Mucosa of rectum (tissue), 2 donors: ENCODE measurements around the gene RNF214.
A peak's percentile ranks its signal among the peaks of the same experiment; 100 is the strongest.
"Not testable (repeated sequence)": the region's sequence is repeated elsewhere in the genome, so short reads cannot be mapped to it uniquely, and the experiment has no call there.

ENCODE experiments used
- H3K27ac ChIP-seq, 2 donors: one replicate each; pipeline ENCODE4 v1.7.0; 2013; ENCODE audit warnings: inconsistent platforms in 2 of 2, low read depth in 2 of 2, low read length in 2 of 2
- H3K27me3 ChIP-seq, 2 donors: one replicate each; pipeline ENCODE4 v1.7.0; 2013; ENCODE audit warnings: low read length in 2 of 2; ENCODE audit not compliant: control insufficient read depth in 2 of 2, insufficient read depth in 2 of 2
- H3K36me3 ChIP-seq, 2 donors: one replicate each; pipeline ENCODE4 v1.7.0; 2013; ENCODE audit warnings: low read length in 2 of 2; ENCODE audit not compliant: control insufficient read depth in 2 of 2, insufficient read depth in 2 of 2
- H3K4me1 ChIP-seq, 2 donors: one replicate each; pipeline ENCODE4 v1.7.0; 2013; ENCODE audit warnings: low read length in 2 of 2, mild to moderate bottlenecking in 1 of 2; ENCODE audit not compliant: control insufficient read depth in 2 of 2, insufficient read depth in 2 of 2
- H3K4me3 ChIP-seq, 2 donors: one replicate each; pipeline ENCODE4 v1.7.0; 2013; ENCODE audit warnings: low read length in 2 of 2
- H3K9ac ChIP-seq, 2 donors: one replicate each; pipeline ENCODE4 v1.7.0; 2013; ENCODE audit warnings: low read length in 2 of 2, low read depth in 1 of 2, mild to moderate bottlenecking in 1 of 2
- H3K9me3 ChIP-seq, 2 donors: one replicate each; pipeline ENCODE4 v1.7.0; 2013; ENCODE audit warnings: low read length in 2 of 2; ENCODE audit not compliant: control insufficient read depth in 2 of 2
- donor health status: healthy.
- donor health status: Normal muscosa, but diverticular disease.

RNF214 gene

DNA sequence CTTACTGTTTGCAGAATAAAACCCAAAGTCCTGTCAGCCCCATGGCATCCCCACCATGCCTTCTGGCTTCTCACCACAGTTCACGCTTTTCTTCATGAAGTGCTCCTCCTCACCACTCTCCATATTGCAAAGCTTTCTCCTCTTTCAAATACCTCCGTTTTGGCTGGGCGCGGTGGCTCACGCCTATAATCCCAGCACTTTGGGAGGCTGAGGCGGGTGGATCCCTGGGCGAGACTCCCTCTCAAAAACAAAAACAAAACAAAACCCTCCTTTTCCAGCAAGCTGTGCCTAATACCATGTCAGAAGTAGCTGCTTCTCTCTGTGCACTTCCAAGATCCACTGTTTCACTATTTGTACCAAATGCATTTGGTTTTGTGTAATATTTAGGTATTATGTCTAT is 76.8 kb downstream of the RNF214 start:
- no peaks in the 10 kb centered on the region for H3K9me3 ChIP-seq
- no peaks in the 10 kb centered on the region for H3K27me3 ChIP-seq
- H3K36me3 ChIP-seq: no peaks in the 10 kb centered on the region
- no peaks in the 10 kb centered on the region for H3K4me1 ChIP-seq
- no peak overlapping the region for H3K27ac ChIP-seq
- no peak overlapping the region for H3K4me3 ChIP-seq
- H3K9ac ChIP-seq: no peak overlapping the region

DNA sequence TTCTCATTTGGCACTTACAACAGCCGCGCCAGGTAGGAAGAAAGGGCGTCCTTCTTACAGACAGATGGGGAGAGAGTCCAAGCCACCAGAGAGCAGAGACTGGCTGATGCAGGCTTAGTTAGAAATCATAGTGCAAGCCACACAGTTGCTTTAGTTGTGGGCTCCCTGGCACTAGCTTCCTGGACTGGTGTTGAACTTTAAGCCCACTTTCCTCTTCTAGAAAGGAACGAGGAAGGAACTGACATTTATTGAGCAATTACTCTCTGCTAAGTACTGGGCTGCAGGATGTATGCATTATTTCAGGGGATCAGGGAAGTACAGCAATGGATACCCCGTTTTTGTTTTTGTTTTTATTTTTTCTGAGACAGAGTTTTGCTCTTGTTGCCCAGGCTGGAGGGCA is 80.6 kb downstream of the RNF214 start:
- Histone ChIP-seq H3K9me3 (no peaks in the 10 kb centered on the region), H3K27me3 (no peaks in the 10 kb centered on the region), H3K4me1 (peaks cover 10 to 15% of the 10 kb centered on the region in 2 donors), H3K9ac (no peak overlapping the region), H3K36me3 (no peaks in the 10 kb centered on the region), H3K4me3 (no peak overlapping the region), H3K27ac (no peak overlapping the region)

DNA sequence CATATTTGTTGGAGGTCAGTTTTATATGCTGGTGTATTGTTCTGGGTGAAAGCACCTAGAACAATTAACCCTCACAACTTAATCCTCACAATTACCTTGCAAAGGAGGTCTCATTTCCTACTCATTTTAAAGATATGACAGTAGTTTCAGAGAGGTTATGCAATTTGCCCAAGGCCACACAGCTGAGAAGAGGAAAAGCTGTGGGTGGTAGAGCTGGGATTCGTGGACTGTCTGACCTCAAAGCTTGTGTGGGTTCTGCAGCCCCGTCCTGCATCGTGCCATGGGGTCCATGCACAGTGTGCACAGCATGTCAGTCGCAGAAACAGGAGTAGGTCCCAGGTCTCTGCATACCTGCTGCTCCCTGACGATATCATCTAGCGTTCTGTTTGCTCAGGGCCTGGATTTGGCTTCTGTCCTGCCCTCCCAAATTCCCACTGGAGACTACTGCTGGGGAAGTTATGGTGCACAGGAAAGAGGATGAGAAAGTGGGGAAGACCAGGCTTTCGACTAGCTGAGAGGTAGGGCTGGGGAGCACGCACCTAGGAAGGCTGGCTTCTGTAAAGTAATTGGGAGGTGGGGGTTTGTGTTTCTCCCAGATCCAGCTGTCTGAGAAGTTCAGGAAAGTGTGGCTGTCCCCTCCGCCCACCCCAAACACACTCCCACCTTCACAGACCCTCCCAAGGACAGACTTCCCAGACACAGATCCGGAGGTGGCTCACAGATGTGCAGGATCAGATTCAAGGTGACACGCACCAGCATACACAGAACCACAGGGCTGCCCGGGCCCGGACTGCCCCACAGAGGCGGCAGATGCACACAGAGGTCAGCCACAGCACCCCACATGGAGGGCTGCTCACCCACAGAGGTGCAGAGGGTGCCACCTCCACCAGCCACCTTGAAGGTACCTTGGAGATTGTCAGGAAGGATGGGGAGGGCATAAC is 81.6 kb downstream of the RNF214 start:
- H3K27ac ChIP-seq: no peak overlapping the region
- peaks cover 10 to 15% of the 10 kb centered on the region in 2 donors for H3K4me1 ChIP-seq
- no peaks in the 10 kb centered on the region for H3K27me3 ChIP-seq
- H3K4me3 ChIP-seq: no peak overlapping the region
- H3K9ac ChIP-seq: no peak overlapping the region
- no peaks in the 10 kb centered on the region for H3K36me3 ChIP-seq
- no peaks in the 10 kb centered on the region for H3K9me3 ChIP-seq

DNA sequence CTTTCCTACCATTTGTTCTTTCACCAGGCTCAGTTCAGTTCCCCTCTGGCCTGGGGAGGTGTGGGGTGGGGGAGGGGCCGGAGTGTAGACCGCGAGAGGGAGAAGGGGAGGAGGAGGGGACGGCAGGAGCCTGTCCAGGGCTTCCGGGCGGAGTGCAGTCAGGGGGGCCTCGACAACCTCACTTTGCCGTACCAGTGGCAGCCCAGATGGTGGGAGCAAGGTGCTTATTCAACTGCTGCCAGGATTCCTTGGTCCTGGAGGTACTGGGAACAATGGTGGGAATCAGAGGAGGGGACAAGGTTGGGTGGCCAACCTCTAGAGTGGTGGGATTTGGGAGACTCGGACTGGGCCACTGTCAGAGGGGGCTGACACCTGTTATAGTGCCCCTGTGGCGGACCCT is 82.4 kb downstream of the RNF214 start:
- peaks cover 10 to 15% of the 10 kb centered on the region in 2 donors for H3K4me1 ChIP-seq
- peak overlapping the region; percentile 64 to 68 for H3K4me3 ChIP-seq
- H3K27ac ChIP-seq: no peak overlapping the region
- no peak overlapping the region for H3K9ac ChIP-seq
- no peaks in the 10 kb centered on the region for H3K36me3 ChIP-seq
- H3K27me3 ChIP-seq: no peaks in the 10 kb centered on the region
- H3K9me3 ChIP-seq: no peaks in the 10 kb centered on the region

DNA sequence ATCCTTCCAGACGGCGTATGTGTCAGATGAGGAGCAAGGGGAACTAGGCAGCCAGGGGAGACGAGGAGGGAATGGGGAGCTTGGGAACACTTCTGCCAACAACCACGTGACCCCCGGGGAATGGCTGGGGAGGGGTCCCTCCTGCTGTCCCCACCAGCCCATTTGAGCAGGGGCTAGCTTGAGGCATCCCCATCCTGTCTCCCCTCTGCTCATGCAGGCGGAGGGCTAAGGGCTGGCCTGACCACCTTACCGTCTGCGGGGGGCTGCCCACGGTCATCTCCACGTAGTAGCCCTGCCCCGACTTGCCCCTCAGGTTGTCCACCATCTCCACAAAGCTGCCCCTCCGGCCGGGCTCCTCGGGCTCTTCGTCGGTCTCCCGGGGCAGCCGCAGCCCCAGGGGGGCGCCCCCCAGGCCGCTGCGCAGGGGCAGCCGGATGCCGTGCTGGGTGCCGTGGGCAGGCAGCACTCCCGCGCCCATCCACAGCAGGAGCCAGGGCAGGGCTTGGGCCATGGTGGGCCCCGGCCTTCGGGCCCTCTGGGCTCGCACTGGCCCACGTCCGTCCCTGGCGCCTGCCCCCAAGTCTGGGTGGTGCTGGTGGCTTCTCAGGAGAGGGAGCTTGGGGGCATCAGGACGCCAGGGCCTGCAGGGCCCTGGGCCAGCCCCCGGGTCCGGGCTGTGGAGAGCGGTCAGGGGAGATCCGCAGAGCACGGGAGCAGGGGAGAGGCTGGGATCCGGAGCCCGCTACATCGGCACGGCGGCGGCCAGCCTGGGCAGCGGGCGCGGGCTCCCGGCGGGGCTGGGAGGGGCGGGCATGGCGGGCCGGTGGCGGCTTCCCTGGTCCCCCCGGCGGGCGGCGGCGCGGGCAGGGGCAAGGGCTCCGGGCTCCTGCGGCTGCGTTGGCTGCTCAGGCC is 83.1 kb downstream of the RNF214 start:
- no peaks in the 10 kb centered on the region for H3K36me3 ChIP-seq
- peak overlapping the region; percentile 41 to 64 for H3K9ac ChIP-seq
- H3K27ac ChIP-seq: no peak overlapping the region

DNA sequence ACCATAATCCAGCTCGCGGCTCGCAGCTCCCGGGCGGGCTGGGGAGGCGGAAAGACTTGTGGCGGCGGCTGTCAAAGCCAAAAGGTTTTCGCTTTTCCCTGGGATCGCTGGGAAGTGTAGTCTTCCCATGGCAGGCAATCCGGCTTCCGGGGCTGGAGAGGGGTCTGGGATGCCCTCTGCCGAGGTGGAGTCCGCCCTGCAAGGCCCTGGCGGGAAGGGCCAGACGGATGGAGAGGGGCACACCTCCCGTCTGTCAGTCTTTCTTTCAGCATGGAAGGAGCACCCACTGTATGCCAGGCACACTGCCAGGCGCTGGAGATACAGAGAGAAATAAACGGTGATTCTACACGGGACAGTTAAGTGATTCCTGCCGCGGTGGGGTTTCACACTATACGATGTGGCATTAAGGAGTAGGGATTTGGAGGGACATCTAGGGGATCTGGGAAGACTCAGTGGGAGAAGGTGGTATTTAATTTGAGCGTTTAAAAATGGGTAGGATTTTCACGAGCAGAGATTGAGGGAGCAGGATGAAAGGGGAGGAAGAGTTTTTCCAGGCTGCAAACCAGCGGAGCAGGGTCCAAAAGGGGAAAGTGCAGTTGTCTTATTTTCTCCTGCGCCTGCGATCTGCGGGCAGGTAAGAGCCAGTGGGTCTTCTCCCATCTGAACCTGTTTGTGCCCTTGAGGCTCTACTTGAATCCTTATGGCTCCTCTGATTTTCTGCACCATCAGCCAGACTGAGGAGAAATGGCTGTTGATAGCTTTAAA is 83.9 kb downstream of the RNF214 start, which contains the start of gene BACE1:
BACE1 (minus strand) TSS at position 60 of the 765 bp plus-strand sequence. CDS start 461 bp downstream, outside the sequence.
- Histone ChIP-seq H3K9ac (peak within 1 kb of the TSS; percentile 41 to 64), H3K27me3 (no peaks in the 10 kb centered on the region), H3K36me3 (no peaks in the 10 kb centered on the region), H3K9me3 (no peaks in the 10 kb centered on the region), H3K4me3 (peak within 1 kb of the TSS; percentile 64 to 79), H3K27ac (no peak within 1 kb of the TSS), H3K4me1 (peaks cover 10 to 15% of the 10 kb centered on the region in 2 donors)

More for the DNA sequence above, 83.1 kb downstream of the RNF214 start:
- Histone ChIP-seq H3K9me3 (no peaks in the 10 kb centered on the region), H3K4me1 (peaks cover 10 to 15% of the 10 kb centered on the region in 2 donors), H3K27me3 (no peaks in the 10 kb centered on the region), H3K4me3 (peak overlapping the region; percentile 64 to 79)

DNA sequence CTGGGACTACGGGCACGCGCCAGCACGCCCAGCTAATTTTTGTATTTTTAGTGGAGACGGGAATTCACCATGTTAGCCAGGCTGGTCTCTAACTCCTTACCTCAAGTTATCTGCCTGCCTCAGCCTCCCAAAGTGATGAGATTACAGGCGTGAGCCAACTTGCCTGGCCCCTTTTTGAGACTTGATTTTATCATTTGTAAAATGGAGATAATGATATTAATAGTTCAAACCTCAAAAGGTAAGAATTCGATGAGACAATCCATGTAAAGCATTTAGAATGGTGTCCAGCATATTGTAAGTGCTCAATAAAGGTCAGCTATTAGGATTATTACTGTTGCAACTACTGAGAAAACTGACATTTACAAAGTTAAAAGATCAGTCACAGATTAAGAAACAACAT is 86.3 kb downstream of the RNF214 start:
- Histone ChIP-seq H3K27ac (no peak overlapping the region), H3K36me3 (no peaks in the 10 kb centered on the region), H3K4me3 (no peak overlapping the region), H3K27me3 (no peaks in the 10 kb centered on the region), H3K4me1 (peaks cover 10 to 15% of the 10 kb centered on the region in 2 donors), H3K9ac (no peak overlapping the region), H3K9me3 (no peaks in the 10 kb centered on the region)

DNA sequence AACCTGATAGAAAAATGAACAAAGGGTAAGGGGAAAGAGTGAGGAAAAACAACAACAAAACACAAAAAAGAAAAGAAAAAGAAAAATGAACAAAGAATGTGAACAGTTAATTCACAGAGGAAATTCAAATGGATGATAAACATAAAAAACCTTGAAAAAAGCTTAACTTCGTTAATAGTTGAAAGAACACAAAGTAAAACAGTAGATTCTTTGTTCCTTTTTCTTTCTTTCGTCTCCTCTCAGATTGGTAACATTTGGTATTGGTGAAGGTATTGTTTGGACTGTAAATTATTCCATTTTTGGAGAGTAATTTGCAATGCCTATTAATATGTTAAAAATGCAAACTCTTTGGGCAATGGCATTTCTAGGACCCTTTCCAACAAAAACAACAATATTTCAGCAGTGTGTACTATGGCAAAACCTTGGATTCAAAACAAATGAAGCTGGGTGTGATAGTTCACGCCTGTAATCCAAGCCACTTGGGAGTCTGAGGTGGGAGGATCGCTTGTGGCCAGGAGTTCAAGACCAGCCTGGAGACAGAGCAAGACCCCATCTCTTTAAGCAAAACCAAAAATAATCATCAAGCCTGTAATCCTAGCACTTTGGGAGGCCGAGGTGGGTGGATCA is 86.9 kb downstream of the RNF214 start:
- no peak overlapping the region for H3K9ac ChIP-seq
- H3K4me1 ChIP-seq: peaks cover 10 to 15% of the 10 kb centered on the region in 2 donors
- H3K27me3 ChIP-seq: no peaks in the 10 kb centered on the region
- H3K4me3 ChIP-seq: no peak overlapping the region
- no peaks in the 10 kb centered on the region for H3K36me3 ChIP-seq
- H3K27ac ChIP-seq: no peak overlapping the region
- no peaks in the 10 kb centered on the region for H3K9me3 ChIP-seq

DNA sequence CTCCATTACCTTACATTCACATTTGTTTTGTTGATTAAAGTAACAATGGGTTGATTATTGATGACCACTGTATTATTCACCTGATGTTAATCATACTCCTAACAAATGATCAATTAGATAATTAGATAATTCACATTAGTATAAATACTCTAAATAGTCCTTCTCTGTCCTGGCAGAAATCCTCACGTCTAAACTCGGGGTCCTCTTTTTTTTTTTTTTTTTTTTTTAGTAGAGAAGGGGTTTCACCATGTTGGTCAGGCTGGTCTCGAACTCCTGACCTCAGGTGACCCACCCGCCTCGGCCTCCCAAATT is 94.7 kb downstream of the RNF214 start:
- H3K27me3 ChIP-seq, H3K27ac ChIP-seq, H3K36me3 ChIP-seq, H3K9ac ChIP-seq, H3K4me1 ChIP-seq, H3K9me3 ChIP-seq: not testable (repeated sequence)
- peak overlapping the region; percentile 80 to 89 for H3K4me3 ChIP-seq
